Measurements from ENCODE around the gene AMPD3.

- no peak for TF ChIP-seq POLR2A (IDR thresholded peaks at IDR 0.05)
- no peak for TF ChIP-seq POLR2AphosphoS5 (IDR thresholded peaks at IDR 0.05)
- TF ChIP-seq CTCF (IDR thresholded peaks at IDR 0.05 in 8 of 11, conservative IDR thresholded peaks at IDR 0.05 in 3 of 11): no peak
Observed at GRCh38 chr11:10487002-10487647, 32.1 kb downstream of the AMPD3 start.
